Activated T-helper 1 cell treated with Interleukin-2 at 50 U/mL for 16 hours (primary cell): ENCODE measurements around the gene POMGNT2.

Source experiments
- DNase-seq: peaks from one replicate; pipeline ENCODE4 v3.0.0-alpha.2; 2020; ENCODE audit warnings: low read depth

POMGNT2 gene

GRCh38 chr3:43043793-43044192, 62.1 kb downstream of the POMGNT2 start:
- no peak for DNase-seq

GRCh38 chr3:43043071-43043766, 62.7 kb downstream of the POMGNT2 start:
- DNase-seq: no peak

DNA sequence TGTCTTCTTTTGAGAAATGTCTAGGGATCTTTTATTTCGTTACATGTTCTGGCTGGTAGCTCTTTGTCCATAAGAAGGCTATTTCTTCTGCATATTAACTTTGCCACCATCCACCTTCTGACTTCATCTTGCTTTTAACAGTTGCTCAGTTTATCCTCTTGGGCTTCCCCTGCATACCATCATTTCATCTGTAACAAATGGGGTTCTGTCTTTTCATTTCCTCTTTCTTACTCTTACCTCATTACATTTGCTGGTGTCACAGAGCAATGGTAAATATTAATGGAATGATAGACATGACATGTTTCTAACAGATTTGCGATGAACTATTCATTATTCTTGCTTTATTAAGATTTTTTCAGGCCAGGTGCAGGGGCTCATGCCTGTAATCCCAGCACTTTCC, 64.4 kb downstream of the POMGNT2 start:
- DNase-seq: no peak

DNA sequence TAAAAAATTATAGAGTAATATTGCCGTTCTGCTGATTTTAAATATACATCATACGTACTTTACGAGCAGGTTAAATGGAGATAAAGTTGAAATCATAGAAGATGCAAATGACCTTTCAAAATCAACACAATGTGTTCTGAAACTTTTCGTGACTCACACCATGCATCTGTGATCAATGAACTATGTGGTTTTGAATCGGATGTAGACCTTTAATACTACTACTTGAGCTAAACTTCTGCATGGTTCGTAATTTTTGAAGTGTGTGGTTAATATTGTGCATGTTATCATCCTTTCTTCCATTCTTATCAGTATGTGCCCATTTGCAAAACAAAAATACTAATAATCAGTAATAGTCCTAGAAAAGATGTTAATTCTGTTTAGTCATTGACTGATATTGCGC, 67.9 kb downstream of the POMGNT2 start:
- no peak for DNase-seq

DNA sequence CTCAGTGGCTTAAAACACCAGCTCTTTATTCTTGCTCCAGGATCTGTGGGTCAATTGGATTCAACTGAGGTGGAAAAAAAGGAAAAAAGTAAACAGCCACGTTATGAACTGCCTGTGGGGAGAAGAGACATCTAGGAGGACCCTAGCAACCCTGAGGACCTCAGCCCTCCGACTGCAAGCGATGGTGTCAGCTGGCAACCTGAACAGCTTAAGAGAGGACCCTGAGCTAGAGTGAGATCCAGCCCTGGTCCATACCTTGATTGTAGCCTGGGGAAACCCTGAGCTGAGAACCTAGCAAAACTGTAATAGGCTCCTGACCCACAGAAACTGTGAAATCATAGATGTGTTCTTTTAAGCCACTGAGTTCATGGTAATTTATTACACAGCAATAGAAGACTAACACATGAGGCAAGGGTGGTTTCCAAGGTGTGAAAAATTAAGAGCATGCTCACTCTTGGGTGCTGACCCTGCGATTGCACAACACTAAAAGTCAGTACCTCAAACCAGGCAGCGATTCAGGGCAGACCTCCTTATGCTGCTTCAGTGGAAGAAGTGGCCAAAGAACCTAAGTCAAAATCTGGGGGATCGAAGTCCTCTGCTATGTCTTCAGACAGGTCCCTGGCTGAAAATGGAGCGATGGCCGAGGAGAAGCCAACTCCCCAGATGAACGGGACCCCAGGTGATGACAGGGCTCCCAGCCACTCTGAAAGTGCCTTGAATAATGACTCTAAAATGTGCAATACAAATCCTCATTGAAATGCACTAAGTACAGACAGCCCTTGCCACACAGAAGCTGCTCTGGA, 69.1 kb downstream of the POMGNT2 start:
- DNase-seq: no peak

GRCh38 chr3:43035801-43036365, 70.0 kb downstream of the POMGNT2 start:
- no peak for DNase-seq

GRCh38 chr3:43034911-43035310, 71.0 kb downstream of the POMGNT2 start:
- DNase-seq: no peak

- DNase-seq: no peak
These were observed 71.7 kb downstream of the POMGNT2 start for GRCh38 chr3:43034200-43034599.

- no peak for DNase-seq
These were observed 72.9 kb downstream of the POMGNT2 start for GRCh38 chr3:43032646-43033628.

DNA sequence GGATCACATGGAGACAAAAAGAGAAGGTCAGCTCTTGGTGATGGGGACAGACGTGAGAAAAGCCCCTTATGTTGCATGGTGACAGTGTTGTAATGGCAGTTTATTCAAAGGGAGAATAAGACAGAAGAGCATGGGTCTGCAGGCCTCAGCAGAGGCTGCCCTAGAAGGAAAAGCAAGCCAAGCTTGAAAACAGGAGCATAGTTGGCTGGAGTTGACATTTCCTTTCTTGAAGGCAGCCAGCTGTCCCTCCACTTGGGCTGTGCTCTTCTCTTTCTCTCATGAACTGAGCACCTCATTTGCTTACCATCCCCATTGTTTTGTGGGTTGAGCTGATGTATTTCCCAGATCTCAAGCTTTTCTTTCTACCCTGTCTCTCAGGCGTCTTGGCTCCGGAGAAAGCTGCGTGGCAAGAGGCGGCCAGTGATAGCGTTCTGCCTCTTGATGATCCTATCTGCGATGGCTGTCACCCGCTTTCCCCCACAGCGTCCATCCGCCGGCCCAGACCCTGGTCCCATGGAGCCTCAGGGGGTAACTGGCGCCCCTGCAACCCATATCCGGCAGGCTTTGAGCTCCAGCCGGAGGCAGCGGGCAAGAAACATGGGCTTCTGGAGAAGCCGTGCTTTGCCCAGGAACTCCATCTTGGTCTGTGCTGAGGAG, 73.9 kb downstream of the POMGNT2 start:
- DNase-seq: no peak

DNA sequence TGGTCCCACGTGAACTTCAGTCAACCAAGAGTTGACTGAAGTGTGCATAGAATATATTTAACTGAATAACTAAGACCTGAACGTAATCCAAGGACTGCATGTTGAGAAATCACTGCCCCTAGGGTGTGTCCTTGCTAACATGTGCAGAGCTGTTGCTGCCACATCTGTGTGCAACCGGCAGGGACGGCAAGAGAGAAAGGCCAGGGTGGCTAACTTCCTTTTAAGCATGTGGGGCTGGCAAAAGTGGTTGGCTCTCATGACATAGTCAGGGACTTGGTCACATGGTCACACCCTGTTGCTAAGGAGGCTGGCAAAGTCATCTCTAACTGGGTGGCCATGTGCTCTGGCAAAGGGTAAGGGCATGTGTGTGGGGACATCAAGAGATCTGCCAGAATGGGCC, 74.4 kb downstream of the POMGNT2 start:
- no peak for DNase-seq

DNA sequence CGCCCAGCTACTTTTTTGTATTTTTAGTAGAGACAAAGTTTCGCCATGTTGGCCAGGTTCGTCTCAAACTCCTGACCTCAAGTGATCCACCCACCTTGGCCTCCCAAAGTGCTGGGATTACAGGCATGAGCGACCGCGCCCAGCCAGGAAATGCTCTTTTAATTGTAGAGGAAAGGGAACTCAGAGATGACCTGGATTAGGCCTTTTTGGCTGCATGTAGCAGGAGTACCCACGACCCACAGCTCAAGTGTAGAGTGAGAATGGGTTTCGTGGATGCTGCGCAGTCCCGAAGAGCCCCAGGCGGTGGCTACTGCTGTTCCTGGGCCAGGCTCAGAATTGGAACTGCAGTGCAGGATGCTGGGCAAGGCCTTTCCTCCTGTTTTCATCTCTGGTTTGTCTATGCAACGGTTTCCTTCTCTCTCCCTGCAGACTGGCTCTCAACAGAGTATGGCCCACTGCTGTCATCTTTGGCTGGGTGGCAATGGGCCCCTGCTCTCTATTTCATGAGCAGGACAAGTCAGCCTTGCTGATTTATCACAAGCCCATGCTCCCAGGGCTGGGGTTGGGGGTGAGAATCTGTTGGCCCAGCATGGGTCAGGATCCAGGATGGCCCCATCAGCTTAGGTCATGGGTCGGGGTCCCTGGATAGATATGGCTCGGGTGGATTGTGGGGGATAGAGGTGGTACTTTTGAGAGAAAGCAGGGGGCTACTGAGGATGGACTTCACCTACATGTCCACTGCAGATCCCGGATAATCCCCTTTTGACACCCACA, 75.5 kb downstream of the POMGNT2 start:
- no peak for DNase-seq
